H9 (cell line): ENCODE data around the gene NPDC1. TPM values are rescaled to one million over a fixed set of nuclear protein-coding genes. Genes with fewer than 3 reads are reported as not detected.

Source experiments
- DNase-seq: peaks from one replicate; pipeline ENCODE4 v3.0.0-alpha.2; 2017
- H2AFZ ChIP-seq: one replicate; pipeline ENCODE4 v1.6.1; 2013; ENCODE audit warnings: mild to moderate bottlenecking, low read length, control low read depth, moderate library complexity
- H2AK5ac ChIP-seq: 2 replicates; pipeline ENCODE4 v1.6.1; 2013; ENCODE audit warnings: low read length, control low read depth, mixed read lengths; ENCODE audit not compliant: insufficient read length
- H2BK120ac ChIP-seq: one replicate; pipeline ENCODE4 v1.6.1; 2013; ENCODE audit warnings: low read depth, mild to moderate bottlenecking, low read length, control low read depth, inconsistent platforms; ENCODE audit not compliant: poor library complexity, severe bottlenecking
- H2BK12ac ChIP-seq: 2 replicates; pipeline ENCODE4 v1.6.1; 2013; ENCODE audit warnings: low read length, control low read depth, mixed read lengths, low read depth; ENCODE audit not compliant: insufficient read length
- H2BK15ac ChIP-seq: 2 replicates; pipeline ENCODE4 v1.6.1; 2013; ENCODE audit warnings: low read depth, low read length, control low read depth
- H2BK20ac ChIP-seq: one replicate; pipeline ENCODE4 v1.6.1; 2013; ENCODE audit warnings: low read depth, mild to moderate bottlenecking, low read length, control low read depth, inconsistent platforms; ENCODE audit not compliant: poor library complexity, severe bottlenecking
- H2BK5ac ChIP-seq: 2 replicates; pipeline ENCODE4 v1.6.1; 2013; ENCODE audit warnings: low read length, control low read depth, mixed read lengths; ENCODE audit not compliant: insufficient read length
- H3K14ac ChIP-seq: 2 replicates; pipeline ENCODE4 v1.6.1; 2013; ENCODE audit warnings: low read length, control low read depth; ENCODE audit not compliant: insufficient read depth
- H3K18ac ChIP-seq: 2 replicates; pipeline ENCODE4 v1.6.1; 2013; ENCODE audit warnings: low read depth, mild to moderate bottlenecking, mixed read lengths, low read length, control low read depth; ENCODE audit not compliant: insufficient read length
- H3K23ac ChIP-seq: 2 replicates; pipeline ENCODE4 v1.6.1; 2013; ENCODE audit warnings: low read length, control low read depth, mixed read lengths, low read depth; ENCODE audit not compliant: insufficient read length
- H3K23me2 ChIP-seq: 2 replicates; pipeline ENCODE4 v1.6.1; 2013; ENCODE audit warnings: low read depth, mild to moderate bottlenecking, mixed read lengths, low read length, control low read depth; ENCODE audit not compliant: insufficient read length, poor library complexity, severe bottlenecking
- H3K27ac ChIP-seq: 2 replicates; pipeline ENCODE4 v1.5.1; 2013; ENCODE audit warnings: low read length, control low read depth, mixed read lengths, low read depth; ENCODE audit not compliant: insufficient read length
- H3K27me3 ChIP-seq: 2 replicates; pipeline ENCODE4 v1.6.1; 2013; ENCODE audit warnings: low read length, control low read depth, inconsistent platforms; ENCODE audit not compliant: insufficient read depth
- H3K4ac ChIP-seq: 2 replicates; pipeline ENCODE4 v1.6.1; 2013; ENCODE audit warnings: low read depth, mild to moderate bottlenecking, control low read depth, inconsistent platforms, low read length, moderate library complexity
- H3K4me1 ChIP-seq: 2 replicates; pipeline ENCODE4 v1.6.1; 2013; ENCODE audit warnings: low read length, control low read depth, inconsistent platforms; ENCODE audit not compliant: insufficient read depth
- H3K4me2 ChIP-seq: 2 replicates; pipeline ENCODE4 v1.6.1; 2013; ENCODE audit warnings: low read length, control low read depth, mixed read lengths; ENCODE audit not compliant: insufficient read length, insufficient read depth
- H3K56ac ChIP-seq: 2 replicates; pipeline ENCODE4 v1.6.1; 2013; ENCODE audit warnings: low read depth, mild to moderate bottlenecking, mixed read lengths, low read length, control low read depth; ENCODE audit not compliant: insufficient read length
- H3K79me1 ChIP-seq: 2 replicates; pipeline ENCODE4 v1.6.1; 2013; ENCODE audit warnings: low read depth, mild to moderate bottlenecking, moderate library complexity, low read length, control low read depth, inconsistent platforms; ENCODE audit not compliant: insufficient read depth, poor library complexity, severe bottlenecking
- H3K79me2 ChIP-seq: 2 replicates; pipeline ENCODE4 v1.6.1; 2013; ENCODE audit warnings: low read length, control low read depth, inconsistent platforms; ENCODE audit not compliant: insufficient read depth
- H3K9ac ChIP-seq: 2 replicates; pipeline ENCODE4 v1.6.1; 2013; ENCODE audit warnings: low read length, control low read depth, mixed read lengths; ENCODE audit not compliant: insufficient read length; ENCODE audit errors: extremely low read depth
- H3K9me3 ChIP-seq: one replicate; pipeline ENCODE4 v1.6.1; 2013; ENCODE audit warnings: low read depth, low read length, inconsistent platforms; ENCODE audit not compliant: control insufficient read depth
- H3T11ph ChIP-seq: one replicate; pipeline ENCODE4 v1.6.1; 2013; ENCODE audit warnings: mild to moderate bottlenecking, low read length, control low read depth, inconsistent platforms
- H4K20me1 ChIP-seq: one replicate; pipeline ENCODE4 v1.6.1; 2013; ENCODE audit not compliant: control insufficient read depth, insufficient read length, insufficient read depth
- H4K5ac ChIP-seq: 2 replicates; pipeline ENCODE4 v1.6.1; 2013; ENCODE audit warnings: low read depth, mild to moderate bottlenecking, mixed read lengths, low read length, control low read depth; ENCODE audit not compliant: insufficient read length
- H4K8ac ChIP-seq: replicated peaks from 2 replicates; pipeline ENCODE4 v1.6.1; 2013; ENCODE audit warnings: low read length, control low read depth, mixed read lengths, low read depth; ENCODE audit not compliant: insufficient read length
- H4K91ac ChIP-seq: 2 replicates; pipeline ENCODE4 v1.6.1; 2013; ENCODE audit warnings: low read depth, mild to moderate bottlenecking, moderate library complexity, mixed read lengths, low read length, control low read depth; ENCODE audit not compliant: insufficient read length
- H3K27ac Mint-ChIP-seq, 3 experiments: 2 replicates in 2 of 3; 3 replicates in 1 of 3; pipeline ENCODE4 v1.8.0; 2020 to 2021; ENCODE audit warnings: mixed read lengths in 3 of 3, mild to moderate bottlenecking in 1 of 3, moderate library complexity in 1 of 3
- H3K27me3 Mint-ChIP-seq: 2 replicates; pipeline ENCODE4 v1.8.0; 2021; ENCODE audit warnings: low read depth, mild to moderate bottlenecking, moderate library complexity, mixed read lengths
- H3K36me3 Mint-ChIP-seq, 3 experiments: 2 replicates in 2 of 3; 3 replicates in 1 of 3; pipeline ENCODE4 v1.8.0; 2020 to 2021; ENCODE audit warnings: low read depth in 3 of 3, mixed read lengths in 3 of 3; ENCODE audit not compliant: insufficient read depth in 1 of 3
- H3K4me1 Mint-ChIP-seq, 2 experiments: 2 replicates each; pipeline ENCODE4 v1.8.0; 2020; ENCODE audit warnings: mixed read lengths in 2 of 2
- H3K4me3 Mint-ChIP-seq, 2 experiments: 2 replicates in 1 of 2; 3 replicates in 1 of 2; pipeline ENCODE4 v1.8.0; 2020 to 2021; ENCODE audit warnings: mild to moderate bottlenecking in 2 of 2, mixed read lengths in 2 of 2, moderate library complexity in 1 of 2
- H3K9me3 Mint-ChIP-seq, 2 experiments: 2 replicates in 1 of 2; 3 replicates in 1 of 2; pipeline ENCODE4 v1.8.0; 2020; ENCODE audit warnings: mild to moderate bottlenecking in 2 of 2, mixed read lengths in 2 of 2, moderate library complexity in 1 of 2
- WGBS: extraction: QIAGEN DNeasy Blood & Tissue Kit; methylation state at CpG from one replicate; pipeline ENCODE4 v1.1.7; 2013; ENCODE audit warnings: missing lambda C conversion rate, low lambda C conversion rate, mixed read lengths; ENCODE audit not compliant: insufficient read length; ENCODE audit errors: extremely low coverage; 5-methylcytosine and 5-hydroxymethylcytosine counted together
- total RNA-seq: library from RNA; stranded (reverse); gene quantifications from 2 replicates; pipeline ENCODE4 v1.2.1, GENCODE V29; 2021
- TF ChIP-seq, protein P1 (sequence below): fragments of 200-600 bp; sonication (generic); conservative IDR thresholded peaks from 3 replicates; pipeline ENCODE4 v1.8.0; 2021; ENCODE audit warnings: antibody characterized with exemption, mild to moderate bottlenecking

Gene NPDC1
- total RNA-seq, 1 experiment from 2014 or later: 57.6 TPM

DNA sequence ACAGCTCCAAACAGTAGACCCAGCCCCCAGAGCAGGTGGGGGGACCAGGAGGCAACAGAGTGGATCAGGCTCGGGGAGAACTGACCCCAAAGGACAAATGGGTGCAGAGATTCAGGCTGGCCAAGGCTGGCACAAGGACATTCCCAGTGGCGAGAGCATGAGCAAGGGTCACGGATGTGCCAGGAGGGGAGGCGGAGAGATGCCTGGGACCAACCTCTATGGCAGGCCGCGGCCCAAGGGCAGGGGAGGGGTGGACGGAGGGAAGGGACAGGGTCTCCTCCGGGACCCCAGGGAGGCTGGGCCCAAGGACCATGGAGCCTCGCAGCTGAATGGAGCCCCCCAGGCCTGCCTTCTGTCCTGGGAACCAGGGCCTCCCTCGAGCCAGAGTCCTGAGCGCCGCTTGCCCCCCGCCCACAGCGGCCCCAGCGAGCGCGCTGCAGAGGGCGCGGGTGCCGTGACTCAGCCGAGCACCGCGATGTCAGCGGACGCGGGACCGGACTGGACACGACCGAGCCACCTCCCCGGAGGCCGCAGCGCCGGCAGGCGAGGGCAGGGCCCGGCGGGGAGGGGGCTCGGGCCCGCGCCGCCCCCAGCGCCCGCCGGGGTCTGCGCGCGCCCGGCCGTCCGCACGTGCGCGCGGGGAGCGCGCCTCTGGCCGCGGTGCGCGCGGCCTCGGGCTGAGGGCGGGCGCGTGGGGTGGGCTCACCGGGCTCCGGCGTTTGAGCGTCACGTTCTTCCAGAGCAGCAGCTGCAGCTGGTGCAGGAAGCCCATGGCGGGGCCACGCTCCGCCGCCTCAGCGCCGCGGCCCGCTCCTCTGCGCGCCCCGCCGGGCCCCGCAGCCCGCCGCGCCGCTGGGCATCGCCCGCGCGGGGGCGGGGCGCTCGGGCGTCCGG is 18.4 kb downstream of the NPDC1 start, which contains the start of gene ABCA2:
ABCA2 (minus strand) TSS at position 869 of the 894 bp plus-strand sequence; CDS start at position 772, 97 bp downstream.
- Histone ChIP-seq H2BK12ac (no peak within 1 kb of the TSS), H3K18ac (no peak within 1 kb of the TSS), H2BK20ac (no peak within 1 kb of the TSS), H3K23me2 (peaks cover 9% of the 10 kb centered on the region), H4K5ac (no peak within 1 kb of the TSS), H3K9me3 (no peaks in the 10 kb centered on the region), H4K20me1 (peaks cover 2% of the 10 kb centered on the region), H3K79me1 (no peaks in the 10 kb centered on the region), H3K27ac (no peak within 1 kb of the TSS), H2BK15ac (no peak within 1 kb of the TSS), H3K4ac (no peak within 1 kb of the TSS), H2BK5ac (no peak within 1 kb of the TSS), H4K8ac (no peak within 1 kb of the TSS), H2AK5ac (no peak within 1 kb of the TSS), H3K4me2 (peak within 1 kb of the TSS; percentile 36), H2BK120ac (no peak within 1 kb of the TSS), H3K27me3 (no peaks in the 10 kb centered on the region), H4K91ac (no peak within 1 kb of the TSS), H3K79me2 (no peaks in the 10 kb centered on the region), H3K56ac (no peak within 1 kb of the TSS), H3K14ac (no peak within 1 kb of the TSS), H3K4me1 (no peaks in the 10 kb centered on the region), H2AFZ (no peak within 1 kb of the TSS), H3K9ac (no peak within 1 kb of the TSS), H3K23ac (no peak within 1 kb of the TSS), H3T11ph (no peak within 1 kb of the TSS)
- no peak for DNase-seq
- Mint-ChIP-seq H3K27me3 (peaks cover 24% of the 10 kb centered on the region), H3K36me3 (no peaks in the 10 kb centered on the region), H3K4me3 (peak within 1 kb of the TSS; percentile 66 to 85), H3K9me3 (no peaks in the 10 kb centered on the region), H3K27ac (no peak within 1 kb of the TSS), H3K4me1 (peaks cover 0 to 14% of the 10 kb centered on the region in 2 experiments; a peak in 2 of 4 replicates)
- TF ChIP-seq, protein P1, sequence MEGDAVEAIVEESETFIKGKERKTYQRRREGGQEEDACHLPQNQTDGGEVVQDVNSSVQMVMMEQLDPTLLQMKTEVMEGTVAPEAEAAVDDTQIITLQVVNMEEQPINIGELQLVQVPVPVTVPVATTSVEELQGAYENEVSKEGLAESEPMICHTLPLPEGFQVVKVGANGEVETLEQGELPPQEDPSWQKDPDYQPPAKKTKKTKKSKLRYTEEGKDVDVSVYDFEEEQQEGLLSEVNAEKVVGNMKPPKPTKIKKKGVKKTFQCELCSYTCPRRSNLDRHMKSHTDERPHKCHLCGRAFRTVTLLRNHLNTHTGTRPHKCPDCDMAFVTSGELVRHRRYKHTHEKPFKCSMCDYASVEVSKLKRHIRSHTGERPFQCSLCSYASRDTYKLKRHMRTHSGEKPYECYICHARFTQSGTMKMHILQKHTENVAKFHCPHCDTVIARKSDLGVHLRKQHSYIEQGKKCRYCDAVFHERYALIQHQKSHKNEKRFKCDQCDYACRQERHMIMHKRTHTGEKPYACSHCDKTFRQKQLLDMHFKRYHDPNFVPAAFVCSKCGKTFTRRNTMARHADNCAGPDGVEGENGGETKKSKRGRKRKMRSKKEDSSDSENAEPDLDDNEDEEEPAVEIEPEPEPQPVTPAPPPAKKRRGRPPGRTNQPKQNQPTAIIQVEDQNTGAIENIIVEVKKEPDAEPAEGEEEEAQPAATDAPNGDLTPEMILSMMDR: no peak
- no CpG with 5 or more reads among the region's 95 CpGs for WGBS
